DND-41 (cell line): ENCODE data around the gene ARL5C.

ENCODE experiments used
- EZH2 ChIP-seq: IDR thresholded peaks from 3 replicates; pipeline ENCODE4 v1.6.1; 2012; ENCODE audit warnings: borderline replicate concordance, low read depth, mild to moderate bottlenecking, moderate library complexity, low read length, inconsistent platforms; ENCODE audit not compliant: severe bottlenecking
- TF ChIP-seq, protein P1 (sequence below): IDR thresholded peaks from 2 replicates; pipeline ENCODE4 v1.5.1; 2012; ENCODE audit warnings: borderline replicate concordance, low read length, moderate library complexity, mild to moderate bottlenecking; ENCODE audit not compliant: poor library complexity, severe bottlenecking; ENCODE audit errors: extremely low read depth

DNA sequence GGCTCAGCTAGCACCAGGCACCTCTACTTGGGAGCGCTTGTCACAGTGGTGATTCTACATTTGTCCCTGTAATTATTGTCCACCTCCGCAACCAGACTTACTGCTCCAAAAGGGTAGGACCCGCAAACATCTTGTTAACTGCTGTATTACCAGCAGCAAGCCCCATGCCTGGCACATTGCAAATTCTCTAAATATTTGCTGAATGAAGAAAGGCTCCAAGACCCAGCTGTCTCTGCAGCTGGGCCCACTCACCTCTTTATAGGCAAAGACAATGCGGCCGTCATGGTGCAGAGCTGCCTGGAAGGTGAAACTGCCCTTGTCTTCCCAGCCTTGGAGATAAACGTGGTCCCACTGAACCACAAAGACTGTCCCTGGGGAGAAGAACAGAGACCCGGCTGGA lies 58.8 kb downstream of the ARL5C start:
- TF ChIP-seq, protein P1, sequence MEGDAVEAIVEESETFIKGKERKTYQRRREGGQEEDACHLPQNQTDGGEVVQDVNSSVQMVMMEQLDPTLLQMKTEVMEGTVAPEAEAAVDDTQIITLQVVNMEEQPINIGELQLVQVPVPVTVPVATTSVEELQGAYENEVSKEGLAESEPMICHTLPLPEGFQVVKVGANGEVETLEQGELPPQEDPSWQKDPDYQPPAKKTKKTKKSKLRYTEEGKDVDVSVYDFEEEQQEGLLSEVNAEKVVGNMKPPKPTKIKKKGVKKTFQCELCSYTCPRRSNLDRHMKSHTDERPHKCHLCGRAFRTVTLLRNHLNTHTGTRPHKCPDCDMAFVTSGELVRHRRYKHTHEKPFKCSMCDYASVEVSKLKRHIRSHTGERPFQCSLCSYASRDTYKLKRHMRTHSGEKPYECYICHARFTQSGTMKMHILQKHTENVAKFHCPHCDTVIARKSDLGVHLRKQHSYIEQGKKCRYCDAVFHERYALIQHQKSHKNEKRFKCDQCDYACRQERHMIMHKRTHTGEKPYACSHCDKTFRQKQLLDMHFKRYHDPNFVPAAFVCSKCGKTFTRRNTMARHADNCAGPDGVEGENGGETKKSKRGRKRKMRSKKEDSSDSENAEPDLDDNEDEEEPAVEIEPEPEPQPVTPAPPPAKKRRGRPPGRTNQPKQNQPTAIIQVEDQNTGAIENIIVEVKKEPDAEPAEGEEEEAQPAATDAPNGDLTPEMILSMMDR, result no peak
- no peak for TF ChIP-seq EZH2
